Activated naive CD4-positive, alpha-beta T cell treated with anti-CD3 and anti-CD28 coated beads, Interleukin-2, amount 50 U/mL, for 24 hours (primary cell): ENCODE data around the gene CALML3.

Experiments
- H3K27ac Mint-ChIP-seq: one replicate; pipeline ENCODE4 v1.8.0; 2021; ENCODE audit warnings: mild to moderate bottlenecking, mixed read lengths
- H3K27me3 Mint-ChIP-seq: one replicate; pipeline ENCODE4 v1.8.0; 2021; ENCODE audit warnings: mixed read lengths
- H3K36me3 Mint-ChIP-seq: one replicate; pipeline ENCODE4 v1.8.0; 2021; ENCODE audit warnings: mixed read lengths
- H3K4me1 Mint-ChIP-seq: one replicate; pipeline ENCODE4 v1.8.0; 2021; ENCODE audit warnings: mixed read lengths
- H3K4me3 Mint-ChIP-seq: one replicate; pipeline ENCODE4 v1.8.0; 2021; ENCODE audit warnings: mild to moderate bottlenecking, mixed read lengths
- H3K9me3 Mint-ChIP-seq: one replicate; pipeline ENCODE4 v1.8.0; 2021; ENCODE audit warnings: mixed read lengths

The CALML3 gene

DNA sequence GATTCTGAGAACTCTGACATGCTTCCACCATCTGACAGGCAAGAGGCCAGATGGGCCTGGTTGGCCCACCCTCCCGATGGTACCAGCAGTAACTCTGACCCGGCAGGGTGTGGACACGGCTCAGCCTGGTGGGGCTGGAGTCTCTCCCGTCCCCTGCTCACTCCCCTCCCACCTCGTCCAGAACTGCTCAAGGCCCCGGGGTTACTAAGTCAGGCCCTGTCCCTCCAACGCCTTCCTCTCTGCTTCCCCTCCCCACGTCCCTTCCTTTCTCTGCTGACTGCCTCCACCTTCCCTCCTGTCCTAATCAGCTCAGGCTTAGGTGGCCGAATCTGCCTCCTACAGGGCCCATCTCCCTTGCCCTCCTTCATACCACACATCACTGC lies 37.9 kb upstream of the CALML3 start:
- Mint-ChIP-seq H3K36me3 (no peaks in the 10 kb centered on the region), H3K27me3 (no peaks in the 10 kb centered on the region), H3K4me1 (no peaks in the 10 kb centered on the region), H3K27ac (peak overlapping the region; percentile 9), H3K4me3 (no peak overlapping the region), H3K9me3 (no peaks in the 10 kb centered on the region)

GRCh38 chr10:5488272-5489161 lies 36.2 kb upstream of the CALML3 start:
- no peaks in the 10 kb centered on the region for H3K4me1 Mint-ChIP-seq
- no peaks in the 10 kb centered on the region for H3K9me3 Mint-ChIP-seq
- no peaks in the 10 kb centered on the region for H3K36me3 Mint-ChIP-seq
- no peak overlapping the region for H3K27ac Mint-ChIP-seq
- no peak overlapping the region for H3K4me3 Mint-ChIP-seq
- H3K27me3 Mint-ChIP-seq = no peaks in the 10 kb centered on the region

DNA sequence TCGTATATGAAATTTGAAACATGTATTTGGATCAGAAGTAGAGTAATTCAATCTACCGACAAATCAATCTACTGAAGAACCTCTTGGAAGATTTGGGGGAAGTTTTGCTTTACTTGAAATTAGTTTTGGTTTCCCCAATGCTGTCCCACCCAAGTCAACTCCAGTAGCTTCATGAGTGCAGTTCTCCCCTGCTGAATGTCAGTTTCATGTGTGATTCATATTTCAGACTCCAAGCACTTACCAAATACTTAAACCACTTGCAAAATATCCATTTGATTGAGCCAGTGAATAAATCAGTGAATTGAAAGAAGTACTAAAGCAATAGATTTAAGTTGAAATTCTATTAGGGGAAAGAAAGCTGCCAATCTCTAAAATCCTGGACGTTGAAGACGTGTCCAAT lies 34.7 kb upstream of the CALML3 start:
- no peaks in the 10 kb centered on the region for H3K27me3 Mint-ChIP-seq

GRCh38 chr10:5490698-5491464 lies 33.9 kb upstream of the CALML3 start:
- no peaks in the 10 kb centered on the region for H3K4me1 Mint-ChIP-seq
- no peaks in the 10 kb centered on the region for H3K27me3 Mint-ChIP-seq
- no peak overlapping the region for H3K27ac Mint-ChIP-seq
- no peaks in the 10 kb centered on the region for H3K9me3 Mint-ChIP-seq
- no peak overlapping the region for H3K4me3 Mint-ChIP-seq
- H3K36me3 Mint-ChIP-seq = no peaks in the 10 kb centered on the region

More for the DNA sequence above, 34.7 kb upstream of the CALML3 start:
- H3K36me3 Mint-ChIP-seq = no peaks in the 10 kb centered on the region
- no peak overlapping the region for H3K27ac Mint-ChIP-seq
- no peak overlapping the region for H3K4me3 Mint-ChIP-seq
- H3K4me1 Mint-ChIP-seq = no peaks in the 10 kb centered on the region
- H3K9me3 Mint-ChIP-seq = no peaks in the 10 kb centered on the region

DNA sequence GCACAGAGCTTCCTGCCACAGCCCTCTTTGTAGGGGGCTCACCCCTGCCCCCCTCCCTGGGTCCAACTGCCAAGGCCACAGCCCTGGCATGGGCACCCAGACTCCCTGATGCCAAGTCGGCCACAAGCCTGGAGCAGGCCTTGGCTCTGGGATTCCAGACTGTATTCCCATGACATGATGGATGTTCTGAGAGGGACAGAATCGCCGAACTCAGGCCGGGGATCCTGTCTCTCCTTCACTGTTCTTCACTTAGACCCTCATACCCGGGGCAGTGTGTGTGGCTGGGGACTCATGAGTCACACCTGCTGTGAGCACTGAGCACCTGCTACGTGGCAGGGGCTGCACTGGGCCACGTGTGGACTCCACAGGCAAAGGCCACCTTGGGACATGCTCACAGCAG lies 33.3 kb upstream of the CALML3 start:
- H3K9me3 Mint-ChIP-seq = no peaks in the 10 kb centered on the region
- H3K4me1 Mint-ChIP-seq = no peaks in the 10 kb centered on the region
- no peak overlapping the region for H3K27ac Mint-ChIP-seq
- H3K27me3 Mint-ChIP-seq = no peaks in the 10 kb centered on the region
- H3K36me3 Mint-ChIP-seq = no peaks in the 10 kb centered on the region
- H3K4me3 Mint-ChIP-seq = no peak overlapping the region

- Mint-ChIP-seq H3K9me3 (no peaks in the 10 kb centered on the region), H3K4me3 (no peak overlapping the region), H3K36me3 (no peaks in the 10 kb centered on the region), H3K4me1 (no peaks in the 10 kb centered on the region), H3K27ac (no peak overlapping the region), H3K27me3 (no peaks in the 10 kb centered on the region)
Measured at GRCh38 chr10:5492322-5492855, 32.4 kb upstream of the CALML3 start.

DNA sequence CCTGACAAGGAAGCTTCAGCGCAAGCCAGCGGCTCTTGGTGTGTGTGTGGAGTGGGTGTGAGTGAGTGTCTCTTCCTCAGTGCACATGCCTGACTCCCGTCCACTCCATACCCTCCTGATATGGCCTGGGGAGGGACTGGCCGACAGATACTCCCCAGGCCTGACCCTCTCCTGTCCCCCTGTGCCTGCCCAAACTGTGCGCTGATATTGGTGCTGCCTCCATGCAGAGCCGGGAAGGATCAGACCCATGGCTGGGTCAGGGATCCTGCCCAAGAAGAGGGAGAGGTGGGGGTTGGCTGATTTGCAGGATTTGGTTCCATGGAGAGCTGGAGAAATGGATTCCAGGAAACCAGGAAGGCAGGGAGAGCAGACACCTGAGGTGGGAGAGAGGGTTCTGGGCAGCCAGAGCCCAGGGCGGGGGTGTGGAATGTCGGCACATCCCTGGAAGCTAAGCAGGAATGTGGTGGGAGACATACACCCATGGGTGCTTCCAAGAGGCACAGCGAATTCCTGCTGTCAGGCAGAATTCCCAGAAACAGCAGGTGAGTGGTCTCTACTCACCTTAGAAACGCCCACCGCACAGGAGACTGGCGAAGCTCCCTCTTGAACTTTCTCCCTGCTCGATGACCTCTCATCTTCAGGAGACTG lies 31.7 kb upstream of the CALML3 start:
- Mint-ChIP-seq H3K36me3 (no peaks in the 10 kb centered on the region), H3K27me3 (no peaks in the 10 kb centered on the region), H3K27ac (no peak overlapping the region), H3K4me1 (no peaks in the 10 kb centered on the region), H3K4me3 (no peak overlapping the region), H3K9me3 (no peaks in the 10 kb centered on the region)

DNA sequence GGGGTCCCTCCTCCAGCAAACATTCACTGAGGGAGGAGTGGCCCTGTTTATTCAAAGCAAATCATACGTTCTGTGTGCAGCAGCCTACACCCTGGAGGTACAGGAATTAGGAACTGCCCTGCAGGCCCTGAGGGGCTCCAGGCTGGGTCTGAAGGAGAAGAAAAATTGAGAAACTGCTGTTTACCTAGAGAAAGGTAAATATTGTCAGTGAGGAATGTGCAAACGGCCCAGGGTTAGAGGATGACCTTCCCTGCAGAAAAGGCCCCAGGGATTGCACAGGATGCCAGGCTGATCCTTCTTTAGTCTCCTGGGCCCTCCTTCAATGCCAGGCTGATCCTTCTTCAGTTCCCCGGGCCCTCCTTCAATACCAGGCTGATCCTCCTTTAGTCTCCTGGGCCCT lies 31.1 kb upstream of the CALML3 start:
- no peaks in the 10 kb centered on the region for H3K4me1 Mint-ChIP-seq
- no peak overlapping the region for H3K4me3 Mint-ChIP-seq
- H3K27ac Mint-ChIP-seq = no peak overlapping the region
- no peaks in the 10 kb centered on the region for H3K27me3 Mint-ChIP-seq
- H3K36me3 Mint-ChIP-seq = no peaks in the 10 kb centered on the region
- no peaks in the 10 kb centered on the region for H3K9me3 Mint-ChIP-seq

DNA sequence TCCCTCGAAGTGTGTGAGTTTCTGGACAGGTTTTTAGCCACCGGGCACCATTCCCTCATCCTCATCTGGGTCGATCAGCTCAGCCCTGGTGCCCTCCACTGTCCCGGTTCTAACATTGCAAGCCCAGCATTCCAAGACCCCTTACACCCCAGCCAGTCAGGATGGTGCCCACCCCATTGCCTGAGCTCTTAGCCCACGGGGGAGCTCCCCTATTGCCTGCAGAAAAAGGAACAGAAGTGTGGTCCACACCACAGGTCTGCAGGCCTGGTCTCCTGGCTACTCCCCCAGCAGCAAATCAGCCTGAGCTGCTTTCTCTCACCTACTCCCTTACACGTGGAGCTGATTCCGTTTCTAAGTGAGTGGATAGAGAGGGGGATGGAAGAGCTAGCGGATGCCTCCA lies 30.1 kb upstream of the CALML3 start:
- H3K9me3 Mint-ChIP-seq = no peaks in the 10 kb centered on the region
- H3K27me3 Mint-ChIP-seq = no peaks in the 10 kb centered on the region
- no peaks in the 10 kb centered on the region for H3K36me3 Mint-ChIP-seq
- no peak overlapping the region for H3K4me3 Mint-ChIP-seq
- no peaks in the 10 kb centered on the region for H3K4me1 Mint-ChIP-seq
- H3K27ac Mint-ChIP-seq = no peak overlapping the region

- Mint-ChIP-seq H3K27me3 (no peaks in the 10 kb centered on the region), H3K4me1 (no peaks in the 10 kb centered on the region), H3K36me3 (no peaks in the 10 kb centered on the region), H3K27ac (no peak overlapping the region), H3K9me3 (no peaks in the 10 kb centered on the region), H3K4me3 (no peak overlapping the region)
Measured at GRCh38 chr10:5496261-5497250, 28.2 kb upstream of the CALML3 start.

DNA sequence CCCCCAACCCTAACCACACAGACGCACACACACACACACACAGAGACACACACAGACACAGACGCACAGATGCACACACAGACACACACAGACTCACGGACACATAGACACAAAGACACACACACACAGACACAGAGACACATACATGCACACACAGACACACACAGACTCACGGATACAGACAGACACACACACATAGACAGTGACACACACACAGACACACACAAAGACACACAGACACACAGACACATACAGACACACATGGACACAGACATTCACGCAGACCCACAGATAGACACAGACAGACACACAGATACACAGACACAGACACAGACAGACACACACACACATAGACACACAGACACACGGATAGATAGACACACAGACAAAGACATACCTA lies 27.5 kb upstream of the CALML3 start:
- no peak overlapping the region for H3K27ac Mint-ChIP-seq
- no peaks in the 10 kb centered on the region for H3K4me1 Mint-ChIP-seq
- no peaks in the 10 kb centered on the region for H3K36me3 Mint-ChIP-seq
- H3K4me3 Mint-ChIP-seq = no peak overlapping the region
- H3K9me3 Mint-ChIP-seq = no peaks in the 10 kb centered on the region
- no peaks in the 10 kb centered on the region for H3K27me3 Mint-ChIP-seq

GRCh38 chr10:5497948-5498730 lies 26.6 kb upstream of the CALML3 start:
- H3K9me3 Mint-ChIP-seq = no peaks in the 10 kb centered on the region
- H3K27ac Mint-ChIP-seq = no peak overlapping the region
- H3K4me1 Mint-ChIP-seq = no peaks in the 10 kb centered on the region
- no peaks in the 10 kb centered on the region for H3K27me3 Mint-ChIP-seq
- no peak overlapping the region for H3K4me3 Mint-ChIP-seq
- no peaks in the 10 kb centered on the region for H3K36me3 Mint-ChIP-seq

DNA sequence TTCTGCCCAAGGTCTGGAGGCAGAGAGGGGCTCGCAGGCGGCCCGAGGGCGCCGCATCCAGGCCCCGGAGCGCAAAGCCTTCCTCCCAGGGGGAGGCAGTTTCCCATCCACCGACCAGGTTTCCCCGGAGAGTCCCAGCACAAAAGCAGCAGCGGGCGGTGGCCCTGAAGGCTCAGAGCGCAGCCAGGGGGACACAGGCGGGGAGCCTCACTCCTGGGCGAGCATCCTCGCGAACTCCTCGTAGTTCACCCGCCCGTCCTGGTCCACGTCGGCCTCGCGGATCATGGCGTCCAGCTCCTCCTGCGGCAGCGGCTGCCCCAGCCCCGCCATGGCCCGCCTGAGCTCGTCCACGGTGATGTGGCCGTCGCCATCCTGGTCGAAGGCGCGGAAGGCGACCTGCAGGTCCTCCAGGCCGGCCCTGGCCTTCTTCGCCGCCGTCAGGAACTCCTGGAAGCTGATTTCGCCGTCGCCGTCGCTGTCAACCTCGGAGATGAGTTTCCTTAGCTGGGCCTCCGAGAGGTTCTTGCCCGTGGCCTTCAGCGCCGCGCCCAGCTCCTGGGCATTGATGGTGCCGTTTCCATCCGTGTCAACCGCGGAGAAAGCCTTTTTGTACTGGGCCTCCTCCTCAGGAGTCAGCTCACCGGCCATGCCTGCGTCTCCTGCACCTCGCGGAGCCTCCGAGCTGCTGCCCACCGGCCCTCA lies 25.8 kb upstream of the CALML3 start:
- Mint-ChIP-seq H3K4me1 (no peaks in the 10 kb centered on the region), H3K36me3 (no peaks in the 10 kb centered on the region), H3K27me3 (no peaks in the 10 kb centered on the region), H3K27ac (no peak overlapping the region), H3K9me3 (no peaks in the 10 kb centered on the region), H3K4me3 (no peak overlapping the region)
